ENCODE measurements around the gene PSME2. TPM values are rescaled to one million over a fixed set of nuclear protein-coding genes. Genes with fewer than 3 reads are reported as not detected.

The PSME2 gene
- total RNA-seq, 2 experiments from 2014 or later = 81.7 to 83.2 TPM

GRCh38 chr14:24155100-24155499, 8.7 kb upstream of the PSME2 start:
- H3K27me3 ChIP-seq (ENCODE audit: control insufficient read depth in 1 of 2, insufficient read depth in 2 of 2, low read length in 2 of 2) = no peaks in the 10 kb centered on the region
- DNase-seq = no peak
- Mint-ChIP-seq H3K36me3 (ENCODE audit: low read depth) (peaks cover 79% of the 10 kb centered on the region), H3K27ac (peak overlapping the region; percentile 42), H3K4me1 (ENCODE audit: low read depth) (peaks cover 11% of the 10 kb centered on the region), H3K4me3 (no peak overlapping the region), H3K27me3 (no peaks in the 10 kb centered on the region), H3K9me3 (no peaks in the 10 kb centered on the region)
- no peak for ATAC-seq (ENCODE audit: poor library complexity)
- ChIA-PET CTCF (no interaction called here), POLR2A (interaction anchor here (0.9 to 2.8 kb wide), 4 partner anchors 8 to 41 kb away, joined by 3 to 16 read pairs (median 7); partner anchors contain the start of genes DCAF11, EMC9, IPO4 and NRL)
- intact Hi-C loops (cut with DNase I, micrococcal nuclease) = no loop called here
- peaks cover 72% of the 10 kb centered on the region for H3K36me3 ChIP-seq (ENCODE audit: insufficient read depth, low read length)
- no peaks in the 10 kb centered on the region for H3K9me3 ChIP-seq (ENCODE audit: control insufficient read depth in 1 of 2, insufficient read depth in 1 of 2, low read length in 2 of 2)
- H3K27ac ChIP-seq (ENCODE audit: low read depth in 1 of 2, low read length in 2 of 2) = peak overlapping the region in 1 of 2 donors; percentile 29
- H3K4me3 ChIP-seq (ENCODE audit: low read length) = no peak overlapping the region
- peaks cover 16% of the 10 kb centered on the region for H3K4me1 ChIP-seq (ENCODE audit: insufficient read depth, low read length)
- TF ChIP-seq CTCF (IDR thresholded peaks at IDR 0.05) = no peak

- no peak for DNase-seq
- peaks cover 85% of the 10 kb centered on the region for H3K36me3 Mint-ChIP-seq (ENCODE audit: low read depth)
Observed at GRCh38 chr14:24151404-24152080, 5.1 kb upstream of the PSME2 start.

DNA sequence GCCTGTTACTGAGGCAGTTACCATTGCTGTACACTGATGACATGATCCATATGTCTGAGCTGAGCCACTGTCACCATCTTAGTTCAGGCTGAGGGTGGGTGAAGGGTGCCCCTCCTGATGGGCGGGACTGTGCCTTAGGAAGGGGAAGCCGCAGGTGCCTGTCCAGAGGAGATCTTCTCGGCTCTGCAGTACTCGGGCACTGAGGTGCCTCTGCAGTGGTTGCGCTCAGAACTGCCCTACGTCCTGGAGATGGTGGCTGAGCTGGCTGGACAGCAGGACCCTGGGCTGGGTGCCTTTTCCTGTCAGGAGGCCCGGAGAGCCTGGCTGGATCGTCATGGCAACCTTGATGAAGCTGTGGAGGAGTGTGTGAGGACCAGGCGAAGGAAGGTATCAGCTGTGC, 4.6 kb upstream of the PSME2 start:
- Histone ChIP-seq H3K36me3 (ENCODE audit: insufficient read depth, low read length) (peaks cover 59% of the 10 kb centered on the region), H3K4me3 (ENCODE audit: low read length) (no peak overlapping the region), H3K27me3 (ENCODE audit: control insufficient read depth in 1 of 2, insufficient read depth in 2 of 2, low read length in 2 of 2) (no peaks in the 10 kb centered on the region), H3K27ac (ENCODE audit: low read depth in 1 of 2, low read length in 2 of 2) (no peak overlapping the region), H3K9me3 (ENCODE audit: control insufficient read depth in 1 of 2, insufficient read depth in 1 of 2, low read length in 2 of 2) (no peaks in the 10 kb centered on the region), H3K4me1 (ENCODE audit: insufficient read depth, low read length) (peaks cover 43% of the 10 kb centered on the region)
- no peaks in the 10 kb centered on the region for H3K27me3 Mint-ChIP-seq
- H3K36me3 Mint-ChIP-seq (ENCODE audit: low read depth) = peaks cover 87% of the 10 kb centered on the region
- no peak for DNase-seq
- POLR2A ChIA-PET = interaction anchor here (0.6 to 8.1 kb wide), 5 partner anchors 10 to 712 kb away, joined by 3 to 154 read pairs (median 15); partner anchors contain the start of genes DCAF11, EMC9, IRF9 and NRL
- no peaks in the 10 kb centered on the region for H3K9me3 Mint-ChIP-seq
- CTCF ChIA-PET = interaction anchor here (0.5 to 5.5 kb wide), 2 partner anchors 10 to 167 kb away, joined by 3 to 32 read pairs; partner anchors contain the start of gene IRF9
- intact Hi-C loops (cut with DNase I, micrococcal nuclease) = no loop called here
- H3K4me3 Mint-ChIP-seq = no peak overlapping the region
- no peak for ATAC-seq (ENCODE audit: poor library complexity)
- TF ChIP-seq CTCF (IDR thresholded peaks at IDR 0.05) = no peak
- no peak overlapping the region for H3K27ac Mint-ChIP-seq
- peaks cover 38% of the 10 kb centered on the region for H3K4me1 Mint-ChIP-seq (ENCODE audit: low read depth)

More at GRCh38 chr14:24151404-24152080, 5.1 kb upstream of the PSME2 start:
- Mint-ChIP-seq H3K4me3 (peak overlapping the region; percentile 30), H3K4me1 (ENCODE audit: low read depth) (peaks cover 33% of the 10 kb centered on the region), H3K27ac (no peak overlapping the region), H3K9me3 (no peaks in the 10 kb centered on the region), H3K27me3 (no peaks in the 10 kb centered on the region)
- ChIA-PET CTCF (interaction anchor here (0.5 to 5.5 kb wide), 2 partner anchors 10 to 167 kb away, joined by 3 to 32 read pairs; partner anchors contain the start of gene IRF9), POLR2A (interaction anchor here (2.3 to 8.1 kb wide), 4 partner anchors 10 to 37 kb away, joined by 9 to 154 read pairs (median 71); partner anchors contain the start of genes DCAF11, EMC9, IRF9 and NRL)
- no peaks in the 10 kb centered on the region for H3K27me3 ChIP-seq (ENCODE audit: control insufficient read depth in 1 of 2, insufficient read depth in 2 of 2, low read length in 2 of 2)
- peaks cover 40% of the 10 kb centered on the region for H3K4me1 ChIP-seq (ENCODE audit: insufficient read depth, low read length)
- ATAC-seq (ENCODE audit: poor library complexity) = no peak
- no peak for TF ChIP-seq CTCF (IDR thresholded peaks at IDR 0.05)
- intact Hi-C loops (cut with DNase I, micrococcal nuclease) = no loop called here
- no peaks in the 10 kb centered on the region for H3K9me3 ChIP-seq (ENCODE audit: control insufficient read depth in 1 of 2, insufficient read depth in 1 of 2, low read length in 2 of 2)
- H3K4me3 ChIP-seq (ENCODE audit: low read length) = no peak overlapping the region
- H3K27ac ChIP-seq (ENCODE audit: low read depth in 1 of 2, low read length in 2 of 2) = no peak overlapping the region
- H3K36me3 ChIP-seq (ENCODE audit: insufficient read depth, low read length) = peaks cover 63% of the 10 kb centered on the region

All from CD4-positive, alpha-beta T cell (primary cell).